ENCODE data around the gene KIF6. TPM values are rescaled to one million over a fixed set of nuclear protein-coding genes. Genes with fewer than 3 reads are reported as not detected.

The KIF6 gene
- total RNA-seq, 1 experiment from 2014 or later = not detected

GRCh38 chr6:39282774-39283173 lies 442.4 kb downstream of the KIF6 start:
- H3K27me3 ChIP-seq (ENCODE audit: insufficient read depth, low read length) = no peaks in the 10 kb centered on the region
- BruUV-seq (replicated peaks) = no TSS peak
- intact Hi-C loops (cut with micrococcal nuclease) = no loop called here
- RAD21 ChIA-PET (ENCODE audit: low non-redundant PET in 1 of 2, low total read pairs in 2 of 2, uncharacterized antibody in 2 of 2, unreplicated experiment in 2 of 2) = no interaction called here
- no peak overlapping the region for H3K9ac ChIP-seq (ENCODE audit: low read length)
- H2AFZ ChIP-seq (ENCODE audit: low read depth, low read length, poor library complexity, severe bottlenecking) = no peak overlapping the region
- H3K27ac ChIP-seq (ENCODE audit: low read depth, low read length) = no peak overlapping the region
- TF ChIP-seq, protein P1, sequence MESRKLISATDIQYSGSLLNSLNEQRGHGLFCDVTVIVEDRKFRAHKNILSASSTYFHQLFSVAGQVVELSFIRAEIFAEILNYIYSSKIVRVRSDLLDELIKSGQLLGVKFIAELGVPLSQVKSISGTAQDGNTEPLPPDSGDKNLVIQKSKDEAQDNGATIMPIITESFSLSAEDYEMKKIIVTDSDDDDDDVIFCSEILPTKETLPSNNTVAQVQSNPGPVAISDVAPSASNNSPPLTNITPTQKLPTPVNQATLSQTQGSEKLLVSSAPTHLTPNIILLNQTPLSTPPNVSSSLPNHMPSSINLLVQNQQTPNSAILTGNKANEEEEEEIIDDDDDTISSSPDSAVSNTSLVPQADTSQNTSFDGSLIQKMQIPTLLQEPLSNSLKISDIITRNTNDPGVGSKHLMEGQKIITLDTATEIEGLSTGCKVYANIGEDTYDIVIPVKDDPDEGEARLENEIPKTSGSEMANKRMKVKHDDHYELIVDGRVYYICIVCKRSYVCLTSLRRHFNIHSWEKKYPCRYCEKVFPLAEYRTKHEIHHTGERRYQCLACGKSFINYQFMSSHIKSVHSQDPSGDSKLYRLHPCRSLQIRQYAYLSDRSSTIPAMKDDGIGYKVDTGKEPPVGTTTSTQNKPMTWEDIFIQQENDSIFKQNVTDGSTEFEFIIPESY (IDR thresholded peaks at IDR 0.05; ENCODE audit: extremely low read depth, insufficient replicate concordance, low read length) = no peak
- TF ChIP-seq POLR2AphosphoS5 (IDR thresholded peaks at IDR 0.05; ENCODE audit: low read depth, low read length) = no peak
- TF ChIP-seq, protein P2, sequence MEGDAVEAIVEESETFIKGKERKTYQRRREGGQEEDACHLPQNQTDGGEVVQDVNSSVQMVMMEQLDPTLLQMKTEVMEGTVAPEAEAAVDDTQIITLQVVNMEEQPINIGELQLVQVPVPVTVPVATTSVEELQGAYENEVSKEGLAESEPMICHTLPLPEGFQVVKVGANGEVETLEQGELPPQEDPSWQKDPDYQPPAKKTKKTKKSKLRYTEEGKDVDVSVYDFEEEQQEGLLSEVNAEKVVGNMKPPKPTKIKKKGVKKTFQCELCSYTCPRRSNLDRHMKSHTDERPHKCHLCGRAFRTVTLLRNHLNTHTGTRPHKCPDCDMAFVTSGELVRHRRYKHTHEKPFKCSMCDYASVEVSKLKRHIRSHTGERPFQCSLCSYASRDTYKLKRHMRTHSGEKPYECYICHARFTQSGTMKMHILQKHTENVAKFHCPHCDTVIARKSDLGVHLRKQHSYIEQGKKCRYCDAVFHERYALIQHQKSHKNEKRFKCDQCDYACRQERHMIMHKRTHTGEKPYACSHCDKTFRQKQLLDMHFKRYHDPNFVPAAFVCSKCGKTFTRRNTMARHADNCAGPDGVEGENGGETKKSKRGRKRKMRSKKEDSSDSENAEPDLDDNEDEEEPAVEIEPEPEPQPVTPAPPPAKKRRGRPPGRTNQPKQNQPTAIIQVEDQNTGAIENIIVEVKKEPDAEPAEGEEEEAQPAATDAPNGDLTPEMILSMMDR (IDR thresholded peaks at IDR 0.05 in 2 of 3, conservative IDR thresholded peaks at IDR 0.05 in 1 of 3; ENCODE audit: borderline replicate concordance in 1 of 3, insufficient read depth in 1 of 3, low read depth in 2 of 3, low read length in 2 of 3) = no peak
- TF ChIP-seq FOSL1 (IDR thresholded peaks at IDR 0.05; ENCODE audit: low read depth) = no peak
- TF ChIP-seq ZNF274 (IDR thresholded peaks at IDR 0.05; ENCODE audit: low read depth, low read length) = no peak
- TF ChIP-seq CBX3 (IDR thresholded peaks at IDR 0.05; ENCODE audit: low read depth) = no peak
- TF ChIP-seq REST (IDR thresholded peaks at IDR 0.05; ENCODE audit: low read depth) = no peak
- TF ChIP-seq YY1 (IDR thresholded peaks at IDR 0.05; ENCODE audit: extremely low read depth, insufficient replicate concordance, low read depth, low read length) = no peak
- no peak for TF ChIP-seq JUND (IDR thresholded peaks at IDR 0.05)
- no peak for TF ChIP-seq EGR1 (IDR thresholded peaks at IDR 0.05; ENCODE audit: low read depth)
- TF ChIP-seq POLR2A (IDR thresholded peaks at IDR 0.05; ENCODE audit: borderline replicate concordance, extremely low read depth, insufficient read depth, insufficient read length) = no peak
- no peak for TF ChIP-seq ELF1 (IDR thresholded peaks at IDR 0.05; ENCODE audit: borderline replicate concordance, low read depth)
- TF ChIP-seq RAD21 (IDR thresholded peaks at IDR 0.05; ENCODE audit: low read depth) = no peak
- no peak for TF ChIP-seq CEBPB (IDR thresholded peaks at IDR 0.05; ENCODE audit: low read depth)
- no peak for TF ChIP-seq SIN3A (IDR thresholded peaks at IDR 0.05; ENCODE audit: low read depth)
- TF ChIP-seq ZFX (IDR thresholded peaks at IDR 0.05) = no peak
- no peak for TF ChIP-seq ATF3 (IDR thresholded peaks at IDR 0.05)
- no peaks in the 10 kb centered on the region for H4K20me1 ChIP-seq (ENCODE audit: insufficient read depth)
- H3K36me3 ChIP-seq (ENCODE audit: control insufficient read depth in 1 of 2, insufficient read depth in 2 of 2, low read length in 2 of 2) = no peaks in the 10 kb centered on the region
- H3K4me1 ChIP-seq (ENCODE audit: control insufficient read depth in 1 of 2, insufficient read depth in 2 of 2, low read length in 2 of 2) = peaks cover 12 to 37% of the 10 kb centered on the region in 2 experiments
- H3K4me2 ChIP-seq (ENCODE audit: low read length) = no peak overlapping the region
- H3K79me2 ChIP-seq (ENCODE audit: insufficient read depth, low read length) = no peaks in the 10 kb centered on the region
- H3K4me3 ChIP-seq (replicated peaks in 1 of 2; ENCODE audit: low read depth in 1 of 2, low read length in 2 of 2) = no peak overlapping the region
- no peak for ATAC-seq
- POLR2A ChIA-PET = no interaction called here
- CTCF ChIA-PET = no interaction called here
- DNase-seq (ENCODE audit: low read depth, low spot score) = no peak
- H3K9me2 ChIP-seq (ENCODE audit: insufficient read depth) = no peaks in the 10 kb centered on the region
- no peaks in the 10 kb centered on the region for H3K9me3 ChIP-seq (ENCODE audit: control insufficient read depth in 1 of 2, insufficient read depth in 1 of 2, low read depth in 1 of 2, low read length in 2 of 2)
